HepG2 (cell line): Measurements from ENCODE around the gene CYP11A1. TPM values are rescaled to one million over a fixed set of nuclear protein-coding genes. Genes with fewer than 3 reads are reported as not detected.
A peak's percentile ranks its signal among the peaks of the same experiment; 100 is the strongest.

Experiments used
- CTCF ChIP-seq: sonication (generic); formaldehyde crosslinking; IDR thresholded peaks from 2 replicates; pipeline ENCODE4 v1.5.0; 2020; ENCODE audit warnings: mild to moderate bottlenecking, missing genetic modification reagents, moderate library complexity
- FOXK2 ChIP-seq: fragments of 450-650 bp; IDR thresholded peaks from 2 replicates; pipeline ENCODE4 v1.6.1; 2016
- GATAD1 ChIP-seq: IDR thresholded peaks from 2 replicates; pipeline ENCODE4 v1.6.1; 2016; ENCODE audit warnings: missing genetic modification reagents, missing compliant biosample characterization
- HMGXB4 ChIP-seq, 2 experiments: sonication (generic) in 1 of 2; formaldehyde crosslinking in 1 of 2; IDR thresholded peaks; 2 replicates each; pipeline versions ENCODE4 v1.4.0 to v1.6.1; 2018 to 2020; ENCODE audit warnings: missing genetic modification reagents in 2 of 2, borderline replicate concordance in 1 of 2, low read depth in 1 of 2, mild to moderate bottlenecking in 1 of 2, missing biosample characterization in 1 of 2
- MYC ChIP-seq: sonication (generic); formaldehyde crosslinking; IDR thresholded peaks from 2 replicates; pipeline ENCODE4 v1.9.0; 2021; ENCODE audit warnings: missing genetic modification reagents, borderline replicate concordance
- SOX13 ChIP-seq, 3 experiments: fragments of 450-650 bp in 1 of 3; sonication (generic) in 1 of 3; formaldehyde crosslinking in 1 of 3; IDR thresholded peaks in 2 of 3; conservative IDR thresholded peaks in 1 of 3; 2 replicates each; pipeline versions ENCODE4 v1.5.0 to v1.6.1; 2016 to 2020; ENCODE audit warnings: antibody characterized with exemption in 1 of 3, mild to moderate bottlenecking in 1 of 3, missing compliant biosample characterization in 1 of 3, missing genetic modification reagents in 1 of 3, moderate library complexity in 1 of 3
- TBX2 ChIP-seq: sonication (generic); formaldehyde crosslinking; IDR thresholded peaks from 2 replicates; pipeline ENCODE4 v1.5.0; 2020; ENCODE audit warnings: missing genetic modification reagents, mild to moderate bottlenecking, borderline replicate concordance
- TBX3 ChIP-seq: fragments of 450-650 bp; IDR thresholded peaks from 2 replicates; pipeline ENCODE4 v1.6.1; 2017; ENCODE audit warnings: antibody characterized with exemption, mild to moderate bottlenecking, inconsistent platforms, borderline replicate concordance
- UBTF ChIP-seq: sonication (generic); formaldehyde crosslinking; IDR thresholded peaks from 2 replicates; pipeline ENCODE4 v1.4.0; 2020; ENCODE audit warnings: mild to moderate bottlenecking, missing genetic modification reagents
- ZNF136 ChIP-seq: sonication (generic); formaldehyde crosslinking; IDR thresholded peaks from 2 replicates; pipeline ENCODE4 v1.8.1; 2022; ENCODE audit warnings: low read depth, mild to moderate bottlenecking, moderate library complexity, missing genetic modification reagents
- ZNF253 ChIP-seq: sonication (generic); formaldehyde crosslinking; IDR thresholded peaks from 2 replicates; pipeline ENCODE4 v1.8.0; 2022; ENCODE audit warnings: mild to moderate bottlenecking, missing genetic modification reagents, borderline replicate concordance
- ZNF432 ChIP-seq: sonication (generic); formaldehyde crosslinking; IDR thresholded peaks from 2 replicates; pipeline ENCODE4 v1.5.0; 2020; ENCODE audit warnings: missing genetic modification reagents, mild to moderate bottlenecking, borderline replicate concordance
- ZNF510 ChIP-seq: sonication (generic); formaldehyde crosslinking; IDR thresholded peaks from 2 replicates; pipeline ENCODE4 v1.4.0; 2020; ENCODE audit warnings: low read depth, mild to moderate bottlenecking, missing genetic modification reagents
- ZNF556 ChIP-seq: sonication (generic); formaldehyde crosslinking; IDR thresholded peaks from 2 replicates; pipeline ENCODE4 v1.4.0; 2020; ENCODE audit warnings: mild to moderate bottlenecking, missing genetic modification reagents, borderline replicate concordance
- ZSCAN21 ChIP-seq: sonication (generic); formaldehyde crosslinking; IDR thresholded peaks from 2 replicates; pipeline ENCODE4 v1.8.0; 2022; ENCODE audit warnings: mild to moderate bottlenecking, missing genetic modification reagents, moderate library complexity, borderline replicate concordance
- ZSCAN25 ChIP-seq: sonication (generic); formaldehyde crosslinking; IDR thresholded peaks from 2 replicates; pipeline ENCODE4 v1.8.0; 2022; ENCODE audit warnings: mild to moderate bottlenecking, missing genetic modification reagents
- polyA plus RNA-seq, 8 experiments: library from polyadenylated mRNA; depleted of rRNA in 3 of 8; stranded (reverse) in 7 of 8; unstranded in 1 of 8; fragments of >200 nt; fragmentation: Illumina TruSeq in 4 of 8; extraction: Trizol in 4 of 8; gene quantifications; 2 replicates each; pipeline versions ENCODE4 v1.2.1 to v1.2.3, GENCODE V29; 2011 to 2016; ENCODE audit warnings: low read depth in 4 of 8, missing spikeins in 1 of 8, mixed read lengths in 1 of 8; ENCODE audit not compliant: insufficient read depth in 1 of 8
- total RNA-seq, 5 experiments: library from RNA; depleted of rRNA; stranded (reverse); fragments of >200 nt; fragmentation: Illumina TruSeq; extraction: Trizol; gene quantifications; 2 replicates each; pipeline ENCODE4 v1.2.3, GENCODE V29; 2016; ENCODE audit warnings: low read depth in 1 of 5
- TF ChIP-seq, protein P1 (sequence below): sonication (generic); formaldehyde crosslinking; IDR thresholded peaks from 2 replicates; pipeline ENCODE4 v1.5.0; 2020; ENCODE audit warnings: mild to moderate bottlenecking, missing genetic modification reagents
- TF ChIP-seq, protein P2 (sequence below): sonication (generic); formaldehyde crosslinking; IDR thresholded peaks from 2 replicates; pipeline ENCODE4 v1.5.1; 2020; ENCODE audit warnings: mild to moderate bottlenecking, moderate library complexity, missing genetic modification reagents

Gene CYP11A1
- total and polyA plus RNA-seq, 2 of the 13 experiments (the other 11 are each of a cell fraction or from before 2014, with no cell fraction given), result 0.66 to 0.92 TPM

DNA sequence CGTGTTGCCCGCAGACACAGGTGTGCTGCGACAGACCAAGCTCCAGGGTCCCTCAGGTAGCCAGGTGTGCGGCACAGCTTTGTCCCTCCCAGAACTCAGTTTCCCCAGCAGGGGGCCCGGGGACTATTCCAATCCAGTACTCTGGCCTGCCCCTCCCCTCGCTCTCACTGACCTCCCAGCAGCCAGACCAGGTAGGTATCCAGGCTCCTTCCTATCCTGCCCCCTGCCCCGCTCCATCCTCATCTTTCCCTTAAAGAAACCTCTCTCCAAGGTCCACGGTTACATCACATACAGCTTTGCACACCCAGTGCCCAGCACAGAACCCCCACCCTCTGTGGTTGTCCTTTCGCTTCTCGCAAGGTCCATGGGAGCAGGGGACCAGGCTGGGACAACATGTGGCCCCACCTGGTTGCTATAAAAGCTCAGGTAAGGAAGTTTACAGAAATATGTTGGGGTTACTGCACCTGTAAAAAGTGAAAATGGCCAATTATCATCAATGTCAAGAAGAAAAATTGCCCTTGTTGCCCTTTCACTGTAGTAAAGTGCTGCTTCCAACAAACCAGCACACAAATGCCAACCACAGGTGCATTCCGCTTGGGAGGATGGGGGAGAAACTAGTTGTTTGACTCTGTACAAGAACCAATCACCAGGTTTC is 7.3 kb upstream of the CYP11A1 start (continued):
- TF ChIP-seq ZNF510, result 0 out of 2 replicates have a peak, but pooled peaks have one; percentile 20
- no peak for TF ChIP-seq ZSCAN25 (CRISPR knock-in tag)
- TF ChIP-seq UBTF (CRISPR knock-in tag), result no peak
- no peak for TF ChIP-seq ZNF556 (CRISPR knock-in tag)
- TF ChIP-seq FOXK2, result no peak
- TF ChIP-seq ZSCAN21 (CRISPR knock-in tag), result 0 out of 2 replicates have a peak, but pooled peaks have one; percentile 55
- TF ChIP-seq HMGXB4 (CRISPR knock-in tag; IDR thresholded peaks at IDR 0.05; ENCODE audit: borderline replicate concordance in 1 of 2, low read depth in 1 of 2), result no peak
- TF ChIP-seq SOX13 (IDR thresholded peaks at IDR 0.05), result no peak
- no peak for TF ChIP-seq SOX13 (CRISPR knock-in tag; conservative IDR thresholded peaks at IDR 0.05 in 1 of 2, IDR thresholded peaks at IDR 0.05 in 1 of 2)
- TF ChIP-seq TBX2 (CRISPR knock-in tag), result peak; percentile 39; the same call in 1 of the 2 replicates
- TF ChIP-seq TBX3, result no peak
- no peak for TF ChIP-seq ZNF136
- TF ChIP-seq, protein P1, sequence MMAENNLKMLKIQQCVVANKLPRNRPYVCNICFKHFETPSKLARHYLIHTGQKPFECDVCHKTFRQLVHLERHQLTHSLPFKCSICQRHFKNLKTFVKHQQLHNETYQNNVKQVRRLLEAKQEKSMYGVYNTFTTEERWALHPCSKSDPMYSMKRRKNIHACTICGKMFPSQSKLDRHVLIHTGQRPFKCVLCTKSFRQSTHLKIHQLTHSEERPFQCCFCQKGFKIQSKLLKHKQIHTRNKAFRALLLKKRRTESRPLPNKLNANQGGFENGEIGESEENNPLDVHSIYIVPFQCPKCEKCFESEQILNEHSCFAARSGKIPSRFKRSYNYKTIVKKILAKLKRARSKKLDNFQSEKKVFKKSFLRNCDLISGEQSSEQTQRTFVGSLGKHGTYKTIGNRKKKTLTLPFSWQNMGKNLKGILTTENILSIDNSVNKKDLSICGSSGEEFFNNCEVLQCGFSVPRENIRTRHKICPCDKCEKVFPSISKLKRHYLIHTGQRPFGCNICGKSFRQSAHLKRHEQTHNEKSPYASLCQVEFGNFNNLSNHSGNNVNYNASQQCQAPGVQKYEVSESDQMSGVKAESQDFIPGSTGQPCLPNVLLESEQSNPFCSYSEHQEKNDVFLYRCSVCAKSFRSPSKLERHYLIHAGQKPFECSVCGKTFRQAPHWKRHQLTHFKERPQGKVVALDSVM (CRISPR knock-in tag), result no peak
- TF ChIP-seq, protein P2, sequence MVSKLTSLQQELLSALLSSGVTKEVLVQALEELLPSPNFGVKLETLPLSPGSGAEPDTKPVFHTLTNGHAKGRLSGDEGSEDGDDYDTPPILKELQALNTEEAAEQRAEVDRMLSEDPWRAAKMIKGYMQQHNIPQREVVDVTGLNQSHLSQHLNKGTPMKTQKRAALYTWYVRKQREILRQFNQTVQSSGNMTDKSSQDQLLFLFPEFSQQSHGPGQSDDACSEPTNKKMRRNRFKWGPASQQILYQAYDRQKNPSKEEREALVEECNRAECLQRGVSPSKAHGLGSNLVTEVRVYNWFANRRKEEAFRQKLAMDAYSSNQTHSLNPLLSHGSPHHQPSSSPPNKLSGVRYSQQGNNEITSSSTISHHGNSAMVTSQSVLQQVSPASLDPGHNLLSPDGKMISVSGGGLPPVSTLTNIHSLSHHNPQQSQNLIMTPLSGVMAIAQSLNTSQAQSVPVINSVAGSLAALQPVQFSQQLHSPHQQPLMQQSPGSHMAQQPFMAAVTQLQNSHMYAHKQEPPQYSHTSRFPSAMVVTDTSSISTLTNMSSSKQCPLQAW, result 0 out of 2 replicates have a peak, but pooled peaks have one; percentile 14
- no peak for TF ChIP-seq MYC (CRISPR knock-in tag)
- no peak for TF ChIP-seq GATAD1
- peak; percentile 12; the same call in 1 of the 2 replicates for TF ChIP-seq ZNF253 (CRISPR knock-in tag)
- TF ChIP-seq CTCF (CRISPR knock-in tag), result 0 out of 2 replicates have a peak, but pooled peaks have one; percentile 12
- no peak for TF ChIP-seq ZNF432 (CRISPR knock-in tag)
